Measurements from ENCODE around the gene PCSK5. TPM values are rescaled to one million over a fixed set of nuclear protein-coding genes. Genes with fewer than 3 reads are reported as not detected.
"Not testable (repeated sequence)": the region's sequence is repeated elsewhere in the genome, so short reads cannot be mapped to it uniquely, and the experiment has no call there.

Gene PCSK5
- total and polyA plus RNA-seq, 2 donors (not counting 3 experiments of a cell fraction or from before 2014, with no cell fraction given): 2.6 to 4.8 TPM

DNA sequence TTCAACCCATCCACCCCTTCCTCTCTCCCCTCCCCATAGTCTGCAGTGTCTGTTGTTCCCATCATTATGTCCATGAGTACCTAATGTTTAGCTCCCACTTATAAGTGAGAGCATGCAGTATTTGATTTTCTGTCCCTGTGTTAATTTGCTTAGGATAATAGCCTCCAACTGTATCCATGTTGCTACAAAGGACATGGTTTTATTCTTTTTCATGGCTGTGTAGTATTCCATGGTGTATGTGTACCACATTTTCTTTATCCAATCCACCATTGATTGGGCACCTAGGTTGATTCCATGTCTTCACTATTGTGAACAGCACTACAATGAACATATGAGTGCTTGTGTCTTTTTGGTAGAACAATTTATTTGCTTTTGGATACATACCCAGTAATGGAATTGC is 187.1 kb downstream of the PCSK5 start:
- dilution Hi-C loops (cut with MboI; ENCODE audit: extremely low pct_ligation_motif_present, low sequenced_read_pairs): no loop called here
- no peak for FAIRE-seq
- BruUV-seq (replicated peaks): no TSS peak

GRCh38 chr9:76081281-76081680 is 190.8 kb downstream of the PCSK5 start:
- BruUV-seq (replicated peaks); H3K4me1 ChIP-seq (ENCODE audit: control insufficient read depth, extremely low read depth, insufficient read depth, low read length); H3K9me3 ChIP-seq (replicated peaks; ENCODE audit: control insufficient read depth, insufficient read depth, low read length); H3K9me1 ChIP-seq (replicated peaks; ENCODE audit: control insufficient read depth, extremely low read depth, insufficient read depth, low read length); H2AFZ ChIP-seq (ENCODE audit: low read depth, low read length); H3K4me3 ChIP-seq (replicated peaks in 1 of 3; ENCODE audit: insufficient read depth in 1 of 3, low read depth in 1 of 3, low read length in 3 of 3); DNase-seq (ENCODE audit: low read depth, low spot score); H3K4me2 ChIP-seq (ENCODE audit: insufficient read depth, low read length); CTCF ChIA-PET; H3K27me3 ChIP-seq (ENCODE audit: control insufficient read depth in 2 of 2, insufficient read depth in 2 of 2, low read length in 2 of 2); H3K36me3 ChIP-seq (ENCODE audit: control insufficient read depth in 2 of 2, extremely low read depth in 1 of 2, insufficient read depth in 2 of 2, low read length in 2 of 2); FAIRE-seq; H3K9ac ChIP-seq (replicated peaks; ENCODE audit: extremely low read depth, insufficient read depth, low read length); dilution Hi-C loops (cut with MboI; ENCODE audit: extremely low pct_ligation_motif_present, low sequenced_read_pairs); H4K20me1 ChIP-seq (replicated peaks; ENCODE audit: control insufficient read depth, extremely low read depth, insufficient read depth, low read length); H3K79me2 ChIP-seq (ENCODE audit: control insufficient read depth, insufficient read depth, low read length); H3K27ac ChIP-seq (ENCODE audit: insufficient read depth, low read depth, low read length); POLR2A ChIA-PET: not testable (repeated sequence)
- intact Hi-C loops (cut with micrococcal nuclease): loop anchor here (10.0 kb wide), 1 partner anchor 224 kb away; no protein-coding TSS in a partner anchor

More for the DNA sequence above, 187.1 kb downstream of the PCSK5 start:
- Histone ChIP-seq H3K4me1 (ENCODE audit: control insufficient read depth, extremely low read depth, insufficient read depth, low read length) (no peaks in the 10 kb centered on the region), H3K4me2 (ENCODE audit: insufficient read depth, low read length) (no peak overlapping the region), H3K4me3 (replicated peaks in 1 of 3; ENCODE audit: insufficient read depth in 1 of 3, low read depth in 1 of 3, low read length in 3 of 3) (no peak overlapping the region), H4K20me1 (replicated peaks; ENCODE audit: control insufficient read depth, extremely low read depth, insufficient read depth, low read length) (no peaks in the 10 kb centered on the region), H3K79me2 (ENCODE audit: control insufficient read depth, insufficient read depth, low read length) (no peaks in the 10 kb centered on the region), H3K36me3 (ENCODE audit: control insufficient read depth in 2 of 2, extremely low read depth in 1 of 2, insufficient read depth in 2 of 2, low read length in 2 of 2) (no peaks in the 10 kb centered on the region), H3K9ac (replicated peaks; ENCODE audit: extremely low read depth, insufficient read depth, low read length) (no peak overlapping the region), H2AFZ (ENCODE audit: low read depth, low read length) (no peak overlapping the region), H3K9me1 (replicated peaks; ENCODE audit: control insufficient read depth, extremely low read depth, insufficient read depth, low read length) (no peaks in the 10 kb centered on the region), H3K27me3 (ENCODE audit: control insufficient read depth in 2 of 2, insufficient read depth in 2 of 2, low read length in 2 of 2) (no peaks in the 10 kb centered on the region), H3K27ac (ENCODE audit: insufficient read depth, low read depth, low read length) (no peak overlapping the region), H3K9me3 (replicated peaks; ENCODE audit: control insufficient read depth, insufficient read depth, low read length) (no peaks in the 10 kb centered on the region)
- TF ChIP-seq, protein P1, sequence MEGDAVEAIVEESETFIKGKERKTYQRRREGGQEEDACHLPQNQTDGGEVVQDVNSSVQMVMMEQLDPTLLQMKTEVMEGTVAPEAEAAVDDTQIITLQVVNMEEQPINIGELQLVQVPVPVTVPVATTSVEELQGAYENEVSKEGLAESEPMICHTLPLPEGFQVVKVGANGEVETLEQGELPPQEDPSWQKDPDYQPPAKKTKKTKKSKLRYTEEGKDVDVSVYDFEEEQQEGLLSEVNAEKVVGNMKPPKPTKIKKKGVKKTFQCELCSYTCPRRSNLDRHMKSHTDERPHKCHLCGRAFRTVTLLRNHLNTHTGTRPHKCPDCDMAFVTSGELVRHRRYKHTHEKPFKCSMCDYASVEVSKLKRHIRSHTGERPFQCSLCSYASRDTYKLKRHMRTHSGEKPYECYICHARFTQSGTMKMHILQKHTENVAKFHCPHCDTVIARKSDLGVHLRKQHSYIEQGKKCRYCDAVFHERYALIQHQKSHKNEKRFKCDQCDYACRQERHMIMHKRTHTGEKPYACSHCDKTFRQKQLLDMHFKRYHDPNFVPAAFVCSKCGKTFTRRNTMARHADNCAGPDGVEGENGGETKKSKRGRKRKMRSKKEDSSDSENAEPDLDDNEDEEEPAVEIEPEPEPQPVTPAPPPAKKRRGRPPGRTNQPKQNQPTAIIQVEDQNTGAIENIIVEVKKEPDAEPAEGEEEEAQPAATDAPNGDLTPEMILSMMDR (IDR thresholded peaks at IDR 0.05; ENCODE audit: extremely low read depth in 1 of 2, insufficient read depth in 1 of 2, low read depth in 1 of 2, low read length in 2 of 2): no peak
- TF ChIP-seq FOS (IDR thresholded peaks at IDR 0.05; ENCODE audit: borderline replicate concordance, insufficient read depth, low read length): no peak
- no peak for TF ChIP-seq POLR2A (IDR thresholded peaks at IDR 0.05; ENCODE audit: low read depth, low read length)
- no peak for TF ChIP-seq GATA2 (IDR thresholded peaks at IDR 0.05; ENCODE audit: insufficient read depth, insufficient read length, low read depth, low read length)
- TF ChIP-seq JUN (IDR thresholded peaks at IDR 0.05; ENCODE audit: borderline replicate concordance, insufficient read depth, insufficient read length, low read depth): no peak
- TF ChIP-seq EZH2 (IDR thresholded peaks at IDR 0.05; ENCODE audit: borderline replicate concordance, low read depth, low read length, severe bottlenecking): no peak
- TF ChIP-seq MYC (IDR thresholded peaks at IDR 0.05; ENCODE audit: low read depth, low read length): no peak
- no peak for TF ChIP-seq POLR2AphosphoS5 (IDR thresholded peaks at IDR 0.05; ENCODE audit: insufficient read depth, low read depth, low read length)
- no peak for TF ChIP-seq MAX (IDR thresholded peaks at IDR 0.05; ENCODE audit: insufficient read depth, insufficient read length)
- ChIA-PET CTCF (no interaction called here), POLR2A (no interaction called here)
- intact Hi-C loops (cut with micrococcal nuclease): no loop called here
- no peak for DNase-seq (ENCODE audit: low read depth, low spot score)
